Type B pancreatic cell (in vitro differentiated cells): ENCODE results near the gene SSPN. TPM values are rescaled to one million over a fixed set of nuclear protein-coding genes. Genes with fewer than 3 reads are reported as not detected.

Source experiments
- DNase-seq: peaks from one replicate; pipeline ENCODE4 v3.0.0; 2021; ENCODE audit warnings: mixed read lengths; ENCODE audit not compliant: unreplicated experiment; ENCODE audit errors: extremely low spot score
- H3K27ac Mint-ChIP-seq: 2 replicates; pipeline ENCODE4 v1.8.0; 2021; ENCODE audit warnings: mild to moderate bottlenecking, mixed read lengths
- H3K27me3 Mint-ChIP-seq: 2 replicates; pipeline ENCODE4 v1.8.0; 2021; ENCODE audit warnings: mixed read lengths
- H3K36me3 Mint-ChIP-seq: 2 replicates; pipeline ENCODE4 v1.8.0; 2021; ENCODE audit warnings: mixed read lengths
- H3K4me1 Mint-ChIP-seq: one replicate; pipeline ENCODE4 v1.8.0; 2021; ENCODE audit warnings: mixed read lengths; ENCODE audit not compliant: unreplicated experiment
- H3K4me3 Mint-ChIP-seq: 2 replicates; pipeline ENCODE4 v1.8.0; 2021; ENCODE audit warnings: mild to moderate bottlenecking, mixed read lengths
- H3K9me3 Mint-ChIP-seq: 2 replicates; pipeline ENCODE4 v1.8.0; 2021; ENCODE audit warnings: mixed read lengths
- total RNA-seq: library from RNA; stranded (reverse); gene quantifications from 2 replicates; pipeline ENCODE4 v1.2.1, GENCODE V29; 2021; ENCODE audit warnings: low replicate concordance
- TF ChIP-seq, protein P1 (sequence below): fragments of 200-600 bp; sonication (generic); conservative IDR thresholded peaks from 2 replicates; pipeline ENCODE4 v1.5.0; 2021; ENCODE audit warnings: antibody characterized with exemption, mild to moderate bottlenecking

The SSPN gene
- total RNA-seq, 1 donor from 2014 or later: 11.3 TPM

GRCh38 chr12:26278266-26278665 lies 82.9 kb downstream of the SSPN start:
- Mint-ChIP-seq H3K27ac (no peak overlapping the region), H3K9me3 (peaks cover 5% of the 10 kb centered on the region), H3K4me3 (no peak overlapping the region), H3K4me1 (peaks cover 17% of the 10 kb centered on the region), H3K36me3 (no peaks in the 10 kb centered on the region), H3K27me3 (peaks cover 39% of the 10 kb centered on the region)
- TF ChIP-seq, protein P1, sequence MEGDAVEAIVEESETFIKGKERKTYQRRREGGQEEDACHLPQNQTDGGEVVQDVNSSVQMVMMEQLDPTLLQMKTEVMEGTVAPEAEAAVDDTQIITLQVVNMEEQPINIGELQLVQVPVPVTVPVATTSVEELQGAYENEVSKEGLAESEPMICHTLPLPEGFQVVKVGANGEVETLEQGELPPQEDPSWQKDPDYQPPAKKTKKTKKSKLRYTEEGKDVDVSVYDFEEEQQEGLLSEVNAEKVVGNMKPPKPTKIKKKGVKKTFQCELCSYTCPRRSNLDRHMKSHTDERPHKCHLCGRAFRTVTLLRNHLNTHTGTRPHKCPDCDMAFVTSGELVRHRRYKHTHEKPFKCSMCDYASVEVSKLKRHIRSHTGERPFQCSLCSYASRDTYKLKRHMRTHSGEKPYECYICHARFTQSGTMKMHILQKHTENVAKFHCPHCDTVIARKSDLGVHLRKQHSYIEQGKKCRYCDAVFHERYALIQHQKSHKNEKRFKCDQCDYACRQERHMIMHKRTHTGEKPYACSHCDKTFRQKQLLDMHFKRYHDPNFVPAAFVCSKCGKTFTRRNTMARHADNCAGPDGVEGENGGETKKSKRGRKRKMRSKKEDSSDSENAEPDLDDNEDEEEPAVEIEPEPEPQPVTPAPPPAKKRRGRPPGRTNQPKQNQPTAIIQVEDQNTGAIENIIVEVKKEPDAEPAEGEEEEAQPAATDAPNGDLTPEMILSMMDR: no peak
- no peak for DNase-seq

GRCh38 chr12:26278666-26279065 lies 83.3 kb downstream of the SSPN start:
- DNase-seq: no peak
- Mint-ChIP-seq H3K9me3 (peaks cover 5% of the 10 kb centered on the region), H3K4me1 (peaks cover 17% of the 10 kb centered on the region), H3K36me3 (no peaks in the 10 kb centered on the region), H3K27ac (no peak overlapping the region), H3K27me3 (peaks cover 41% of the 10 kb centered on the region), H3K4me3 (no peak overlapping the region)
- TF ChIP-seq, protein P1: no peak

GRCh38 chr12:26279091-26279490 lies 83.7 kb downstream of the SSPN start:
- no peaks in the 10 kb centered on the region for H3K36me3 Mint-ChIP-seq
- H3K9me3 Mint-ChIP-seq: peaks cover 5% of the 10 kb centered on the region
- H3K27me3 Mint-ChIP-seq: peaks cover 43% of the 10 kb centered on the region
- TF ChIP-seq, protein P1: no peak
- no peak overlapping the region for H3K27ac Mint-ChIP-seq
- DNase-seq: no peak
- peaks cover 15% of the 10 kb centered on the region for H3K4me1 Mint-ChIP-seq
- no peak overlapping the region for H3K4me3 Mint-ChIP-seq

DNA sequence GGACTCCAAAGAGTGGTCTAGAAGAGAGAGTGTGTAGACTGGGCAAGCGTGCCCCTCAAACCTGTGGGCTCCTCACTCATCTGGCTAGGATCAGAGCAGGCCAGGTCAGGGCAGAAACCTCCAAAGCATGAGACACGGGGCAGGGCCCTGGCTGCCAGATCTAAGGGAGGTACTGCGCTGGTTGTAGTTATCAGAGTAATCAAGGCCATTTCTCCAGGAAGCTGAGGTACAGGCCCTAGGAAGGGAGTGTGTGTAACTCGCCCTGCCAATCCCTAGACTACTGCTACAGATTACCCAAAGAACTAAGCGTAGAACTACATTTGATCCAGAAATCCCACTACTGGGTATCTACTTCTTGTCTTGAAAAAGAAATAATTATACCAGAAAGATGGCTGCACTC lies 84.5 kb downstream of the SSPN start:
- Mint-ChIP-seq H3K4me1 (peaks cover 6% of the 10 kb centered on the region), H3K27ac (no peak overlapping the region), H3K4me3 (no peak overlapping the region), H3K27me3 (peaks cover 35% of the 10 kb centered on the region), H3K9me3 (peaks cover 5% of the 10 kb centered on the region), H3K36me3 (no peaks in the 10 kb centered on the region)
- no peak for DNase-seq
- TF ChIP-seq, protein P1: no peak

DNA sequence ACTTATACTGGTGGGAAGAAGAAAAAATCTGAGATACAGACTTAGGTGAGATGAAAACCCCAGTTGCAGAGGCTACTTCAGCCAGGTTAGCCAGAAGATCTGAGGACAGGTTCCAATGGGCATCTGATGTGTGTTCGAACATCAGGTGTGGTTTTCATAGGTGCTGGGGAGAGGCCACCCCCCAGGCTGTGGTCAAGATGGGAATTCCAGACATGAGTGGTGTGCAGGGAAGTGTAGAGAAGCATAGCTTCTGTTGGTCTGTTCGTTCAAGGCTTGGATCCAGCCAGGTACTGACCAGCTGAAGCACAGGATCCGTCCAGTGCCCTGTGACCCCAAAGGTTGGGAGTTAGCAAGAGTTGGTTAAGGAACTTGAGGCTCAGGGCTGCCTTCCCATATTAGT lies 85.5 kb downstream of the SSPN start:
- no peaks in the 10 kb centered on the region for H3K36me3 Mint-ChIP-seq
- DNase-seq: no peak
- H3K9me3 Mint-ChIP-seq: peaks cover 5% of the 10 kb centered on the region
- H3K27me3 Mint-ChIP-seq: peaks cover 39% of the 10 kb centered on the region
- no peak overlapping the region for H3K27ac Mint-ChIP-seq
- TF ChIP-seq, protein P1: no peak
- no peak overlapping the region for H3K4me3 Mint-ChIP-seq
- H3K4me1 Mint-ChIP-seq: peaks cover 1% of the 10 kb centered on the region

DNA sequence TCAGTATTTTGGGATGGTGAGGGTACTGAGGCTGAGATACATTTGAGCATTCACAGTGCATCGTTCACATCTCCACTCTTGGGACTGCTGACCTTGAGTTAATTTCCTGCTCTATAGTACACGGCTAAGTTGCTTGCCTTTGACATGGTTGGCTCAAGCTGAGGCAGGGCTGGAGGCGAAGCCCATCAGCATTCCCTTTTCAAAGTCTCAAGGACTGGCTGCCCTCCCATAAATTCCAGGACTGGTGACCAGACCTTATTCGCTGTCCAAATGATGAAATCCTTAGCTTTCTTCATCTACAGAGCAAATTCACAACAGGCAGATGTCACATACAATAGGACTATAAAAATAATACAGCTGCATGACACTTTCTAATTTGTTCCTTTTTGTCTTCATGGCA lies 85.9 kb downstream of the SSPN start:
- no peaks in the 10 kb centered on the region for H3K4me1 Mint-ChIP-seq
- H3K9me3 Mint-ChIP-seq: peaks cover 5% of the 10 kb centered on the region
- H3K27me3 Mint-ChIP-seq: peaks cover 39% of the 10 kb centered on the region
- H3K27ac Mint-ChIP-seq: no peak overlapping the region
- H3K36me3 Mint-ChIP-seq: no peaks in the 10 kb centered on the region
- TF ChIP-seq, protein P1: no peak
- H3K4me3 Mint-ChIP-seq: no peak overlapping the region
- DNase-seq: no peak
